GM21717 (cell line): ENCODE results near the gene KLK11.

Experiments
- ATAC-seq: cut with Tn5 transposase; IDR thresholded peaks from one replicate; pipeline ENCODE4 v1.9.1; 2021; ENCODE audit warnings: mild to moderate bottlenecking, moderate library complexity; ENCODE audit not compliant: unreplicated experiment

The KLK11 gene

DNA sequence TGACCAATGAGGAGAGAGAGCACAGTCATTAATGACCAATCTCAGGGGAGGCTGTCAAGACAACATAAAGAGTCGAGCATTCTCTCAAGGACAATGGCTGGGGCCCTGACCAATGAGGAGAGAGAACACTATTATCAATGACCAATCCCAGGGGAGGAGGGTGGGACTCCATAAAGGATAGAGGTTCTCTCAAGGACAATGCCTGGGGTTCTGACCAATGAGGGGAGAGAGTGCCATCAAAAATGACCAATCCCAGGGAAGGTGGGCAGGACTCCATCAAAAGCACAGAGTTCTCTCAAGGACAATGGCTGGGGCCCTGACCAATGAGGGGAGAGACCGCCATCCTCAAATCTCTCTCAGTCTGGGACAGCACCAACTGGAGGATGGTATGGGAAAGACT, 3.3 kb upstream of the KLK11 start:
- ATAC-seq: no peak

DNA sequence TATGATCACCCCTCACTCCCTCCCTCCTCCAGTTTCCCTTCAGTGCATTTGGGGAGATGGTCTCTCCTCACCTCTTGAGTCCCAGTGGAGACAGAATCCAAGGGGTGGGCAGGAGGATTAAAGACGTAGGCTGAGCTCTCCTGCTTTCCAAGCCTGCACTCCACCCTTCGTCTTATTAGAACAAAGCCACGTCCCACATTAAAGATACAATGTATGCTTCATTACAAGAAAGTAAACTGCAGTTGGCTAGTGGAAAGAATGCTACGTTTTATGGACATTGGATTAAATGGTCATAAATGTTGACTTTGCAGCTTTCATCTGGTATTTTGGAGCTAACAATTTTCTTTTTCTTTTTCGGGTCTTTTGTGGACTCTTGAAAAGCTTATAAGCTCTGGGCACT, 1.5 kb upstream of the KLK11 start:
- ATAC-seq: no peak

DNA sequence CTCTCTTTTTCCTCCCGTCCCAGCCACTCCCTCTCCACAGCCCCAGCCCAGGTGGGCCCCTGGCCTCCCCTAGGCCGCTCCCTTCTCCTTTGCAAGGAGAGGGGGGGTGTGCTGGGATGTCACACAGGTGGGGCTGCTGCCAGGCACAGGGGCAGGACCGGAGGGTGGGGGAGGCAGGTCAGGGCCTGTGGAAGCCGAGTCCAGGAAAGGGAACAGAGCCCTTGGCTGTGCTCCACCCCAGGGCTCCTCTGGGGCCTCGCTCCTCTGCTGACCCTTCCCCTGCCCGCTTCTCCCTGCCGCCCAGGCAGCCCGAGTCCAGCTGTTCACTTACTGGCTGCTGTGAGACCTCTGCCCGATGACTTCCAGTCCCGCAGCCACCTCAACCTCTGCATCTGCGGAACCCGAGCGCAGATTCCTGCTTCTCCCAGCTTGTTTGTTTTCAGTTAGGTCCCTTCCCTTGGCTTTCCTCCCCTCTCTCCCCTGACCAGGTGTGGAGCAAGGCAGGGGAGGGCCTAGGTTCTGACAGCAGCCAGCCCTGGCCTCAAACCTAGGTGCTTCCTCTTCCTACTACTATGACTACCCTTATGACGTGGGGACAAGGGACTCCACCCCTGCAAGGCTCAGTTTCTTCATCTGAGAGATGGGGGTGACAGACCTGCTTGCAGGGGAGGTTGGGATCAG, 850 bp upstream of the KLK11 start:
- no peak for ATAC-seq

DNA sequence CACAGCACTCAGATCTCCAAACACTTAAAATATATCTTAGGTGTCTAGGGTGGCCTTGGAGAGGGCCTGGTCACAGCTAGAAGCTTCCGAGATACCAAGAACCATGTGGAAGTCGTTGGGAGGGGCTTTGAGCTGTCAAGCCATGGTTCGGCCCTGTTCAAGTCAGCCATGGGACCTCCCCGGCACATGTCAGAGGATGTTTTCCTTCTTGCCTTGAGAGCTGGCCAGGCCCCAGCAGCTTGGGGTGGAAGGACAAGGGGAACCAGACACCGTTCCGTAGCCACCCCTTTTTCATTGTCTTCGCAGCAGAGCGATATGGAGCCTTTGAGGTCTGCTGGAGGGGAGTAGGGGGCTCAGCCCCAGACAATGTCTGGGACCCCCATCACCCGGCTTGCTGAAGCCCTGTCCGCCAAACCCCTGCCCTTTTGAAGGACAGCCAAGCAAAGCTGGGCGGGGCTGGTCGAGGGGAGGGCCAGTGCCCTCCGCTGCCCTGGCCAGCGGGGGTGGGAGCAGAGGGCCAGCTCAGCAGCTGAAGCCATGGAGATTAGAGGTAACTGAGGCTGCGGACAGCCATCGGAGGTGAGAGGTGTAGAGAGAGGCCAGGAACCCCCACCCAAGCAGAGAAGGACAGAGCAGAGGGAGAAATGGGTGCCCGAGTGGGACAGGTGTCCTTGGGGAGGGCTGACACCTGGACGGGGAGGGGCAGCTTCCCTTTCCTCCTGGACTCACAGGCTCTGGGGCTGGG, 435 bp downstream of the KLK11 start:
- ATAC-seq: no peak

DNA sequence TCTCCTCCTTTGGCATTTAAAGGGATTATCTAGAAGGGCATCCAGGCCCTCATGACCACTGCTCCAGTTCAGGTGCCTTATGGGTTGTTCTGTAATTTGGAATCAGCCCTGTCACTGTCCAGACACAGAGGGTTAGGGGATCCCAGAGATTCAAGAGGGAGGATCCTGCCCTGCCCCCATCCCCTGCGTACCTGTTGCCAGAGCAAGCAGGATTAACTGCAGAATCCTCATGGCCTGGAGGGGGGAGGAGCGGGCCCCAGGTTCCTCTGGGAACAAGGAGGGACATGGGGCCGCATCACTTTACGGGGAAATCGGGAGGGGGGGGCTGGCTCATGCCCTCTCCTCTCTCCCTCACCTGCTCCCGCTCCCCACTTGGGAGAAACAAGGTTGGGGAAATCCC, 1.0 kb downstream of the KLK11 start:
- no peak for ATAC-seq

DNA sequence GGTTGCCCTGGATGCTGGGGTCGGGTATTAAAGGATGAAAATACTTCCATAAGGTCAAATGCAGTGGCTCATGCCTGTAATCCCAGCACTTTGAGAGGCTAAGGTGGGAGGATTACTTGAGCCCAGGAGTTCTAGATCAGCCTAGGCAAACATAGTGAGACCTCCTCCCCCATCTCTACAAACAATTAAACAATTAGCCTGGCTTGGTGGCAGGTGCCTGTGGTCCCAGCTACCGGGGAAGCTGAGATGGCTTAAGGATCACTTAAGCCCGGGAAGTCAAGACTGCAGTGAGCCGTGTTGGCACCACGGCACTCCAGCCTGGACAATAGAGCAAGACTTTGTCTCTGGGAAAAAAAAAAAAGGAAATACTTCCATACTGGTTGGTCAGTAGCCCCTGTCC, 1.5 kb downstream of the KLK11 start:
- ATAC-seq: no peak

DNA sequence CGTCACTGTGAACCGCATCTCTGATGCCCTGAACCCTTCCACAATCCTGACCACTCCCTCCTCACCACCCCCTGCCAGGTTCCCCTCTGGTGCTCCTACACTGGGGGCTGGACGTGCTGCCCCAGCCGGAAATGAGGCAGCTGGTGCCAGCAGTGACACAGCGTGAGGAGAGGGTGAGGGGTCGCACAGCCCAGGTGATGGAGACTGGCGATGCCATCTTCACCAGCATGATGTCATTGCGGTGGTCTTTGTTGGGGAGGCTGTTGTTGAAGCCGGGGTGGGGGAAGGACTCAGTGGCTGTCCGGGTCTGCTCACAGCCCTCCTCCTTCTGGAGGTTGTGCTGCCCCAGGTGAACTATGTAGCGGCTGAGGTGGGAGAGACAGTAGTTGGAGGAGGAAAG, 2.5 kb downstream of the KLK11 start:
- ATAC-seq: no peak

DNA sequence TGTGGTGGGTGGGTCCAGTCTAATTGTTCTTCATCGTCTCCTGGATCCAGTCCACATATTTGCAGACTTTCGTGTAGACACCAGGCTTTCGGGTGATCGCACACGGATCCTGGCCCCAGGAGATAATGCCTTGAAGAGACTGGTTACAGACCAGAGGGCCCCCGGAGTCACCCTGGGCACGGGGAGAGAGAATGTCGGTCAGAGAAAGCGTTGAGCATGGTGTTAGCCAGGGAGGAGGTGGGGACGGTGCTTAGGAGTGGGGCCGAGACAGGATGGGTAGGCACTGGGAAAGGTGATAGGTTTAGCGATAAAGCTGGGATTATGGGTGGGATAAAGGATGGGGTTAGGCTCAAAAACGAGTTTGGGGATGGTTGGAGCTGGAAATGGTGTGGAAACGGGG, 3.9 kb downstream of the KLK11 start:
- no peak for ATAC-seq

DNA sequence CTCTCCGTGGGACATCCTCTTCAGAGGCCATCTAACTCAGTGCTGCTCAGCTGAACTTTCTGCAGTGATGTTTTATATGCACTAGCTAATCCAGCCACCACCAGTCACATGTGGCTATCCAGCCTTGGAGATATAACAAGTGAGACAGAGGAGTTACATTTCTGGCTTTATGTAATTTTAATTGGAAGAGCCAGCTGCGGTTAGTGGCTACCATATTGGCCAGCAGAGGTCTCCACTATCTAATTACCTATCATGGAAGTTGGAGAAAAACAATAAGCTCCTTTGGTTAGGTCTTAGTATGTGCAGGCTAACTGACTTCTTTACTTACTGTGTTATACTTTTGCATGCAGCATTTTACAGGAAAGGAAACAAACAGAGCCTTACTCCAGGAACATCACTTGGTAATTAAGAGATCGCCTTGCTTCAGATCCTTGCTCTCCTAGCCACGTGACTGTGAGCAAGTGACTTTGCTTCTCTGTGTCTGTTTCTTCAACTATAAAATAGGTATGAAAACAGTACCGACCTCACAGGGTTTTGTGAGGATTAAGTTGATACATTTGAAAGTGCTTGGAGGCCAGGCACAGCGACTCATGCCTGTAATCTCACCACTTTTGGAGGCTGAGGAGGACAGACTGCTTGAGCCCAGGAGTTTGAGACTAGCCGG, 5.3 kb downstream of the KLK11 start:
- ATAC-seq: no peak

DNA sequence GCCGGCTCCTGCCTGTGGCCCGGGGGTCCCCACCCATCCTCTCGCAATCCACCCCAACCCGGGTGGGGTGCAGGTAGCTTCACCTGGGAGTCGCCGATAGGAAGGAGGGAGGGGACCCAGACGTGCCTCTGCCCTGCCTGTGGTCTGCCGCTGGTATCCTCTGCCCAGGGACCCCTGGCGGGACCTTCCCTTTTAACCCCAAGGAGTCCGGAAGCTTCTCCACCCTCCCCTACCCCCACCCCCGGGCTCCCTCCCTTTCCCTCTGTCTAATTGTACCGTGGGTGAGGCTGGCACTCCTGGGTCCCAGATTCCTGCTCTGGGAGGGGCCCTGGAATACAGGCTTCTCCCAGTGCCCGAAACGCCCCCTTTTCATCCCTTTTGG, 6.9 kb downstream of the KLK11 start, which contains the start of gene KLK10:
Gene KLK10 (minus strand): TSS at position 166 of the 382 bp plus-strand sequence. CDS start 579 bp downstream, outside the sequence.
- ATAC-seq: no peak

DNA sequence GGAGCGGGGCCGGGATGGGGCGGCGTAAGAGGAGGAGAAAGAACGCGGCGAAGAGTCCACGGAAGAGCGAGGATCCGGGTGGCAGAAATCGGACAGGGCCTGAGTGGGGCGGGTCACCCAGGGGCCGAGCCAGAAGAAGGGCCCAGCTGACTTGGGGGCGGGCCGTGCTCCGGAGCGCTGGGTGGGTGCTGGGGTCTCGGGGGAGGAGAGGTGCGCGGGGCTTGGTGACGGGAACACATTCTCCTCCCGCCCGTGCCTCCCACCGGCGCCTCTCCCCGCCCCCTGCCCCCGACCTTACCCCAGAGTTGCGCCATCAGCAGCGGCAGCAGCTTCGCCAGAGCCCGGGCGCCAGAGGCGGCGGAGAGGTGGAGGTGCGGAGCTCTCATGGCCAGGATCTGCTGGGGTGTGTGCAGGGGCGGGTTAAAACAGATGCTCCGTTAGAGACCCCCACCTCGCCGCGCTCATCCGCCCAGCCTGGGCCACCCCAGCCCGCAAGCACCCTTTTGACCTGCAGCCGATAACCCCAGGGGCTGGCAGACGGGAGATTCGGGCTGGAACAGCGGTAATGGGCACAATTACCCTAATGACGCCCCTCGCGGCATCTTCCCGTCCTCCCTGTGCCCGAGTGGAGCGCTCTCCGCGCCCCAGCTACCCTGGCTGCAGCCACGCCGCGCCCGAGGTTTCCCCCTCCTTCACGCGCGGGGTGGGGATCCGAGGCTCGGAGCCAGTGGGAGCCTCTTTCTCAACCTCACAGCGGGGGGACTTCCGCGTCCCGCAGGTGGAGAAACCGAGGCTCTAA, 7.5 kb downstream of the KLK11 start:
- ATAC-seq: no peak

DNA sequence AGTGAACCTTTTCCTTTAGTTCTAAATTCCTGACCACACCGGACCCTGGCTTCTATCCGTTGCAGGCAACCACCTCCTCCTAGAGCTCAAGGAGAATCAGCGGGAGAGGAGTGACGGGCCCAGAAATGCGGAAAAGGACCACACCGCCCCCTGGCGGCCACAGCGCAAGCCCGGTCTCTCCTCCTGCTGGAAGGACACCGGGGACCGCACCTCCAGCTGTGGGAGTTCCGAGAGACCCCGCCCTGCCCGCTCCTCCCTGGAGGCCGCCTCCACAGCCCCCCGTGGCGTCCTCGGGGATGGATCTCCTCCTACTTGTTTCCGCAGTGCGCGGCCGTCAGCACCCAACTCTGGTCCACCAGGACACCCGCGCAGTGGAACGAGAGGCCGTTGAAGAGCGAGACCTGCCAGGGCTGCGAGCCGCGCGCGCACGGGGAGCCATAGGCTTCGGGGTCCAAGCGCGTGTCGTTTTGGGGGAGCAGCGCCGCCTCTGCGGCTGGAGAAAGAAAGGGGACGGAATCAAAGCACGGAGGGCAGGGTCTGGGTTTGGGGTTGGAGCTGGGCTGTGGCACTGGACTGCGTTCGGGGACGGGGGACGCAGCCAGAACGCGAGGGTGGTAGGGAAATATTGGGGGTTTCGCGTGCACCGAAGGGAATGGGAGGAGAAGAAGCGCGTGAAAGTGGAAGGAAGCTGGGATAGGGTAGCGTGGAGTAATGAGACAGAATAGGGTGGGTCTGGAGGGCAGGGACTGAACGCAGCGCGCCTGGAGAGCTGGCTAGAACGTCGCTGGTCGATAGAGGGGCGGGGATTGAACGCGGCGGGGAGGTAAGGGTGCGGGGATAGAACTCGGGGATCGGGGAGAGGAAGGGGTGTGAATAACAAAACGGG, 9.4 kb downstream of the KLK11 start:
- no peak for ATAC-seq

DNA sequence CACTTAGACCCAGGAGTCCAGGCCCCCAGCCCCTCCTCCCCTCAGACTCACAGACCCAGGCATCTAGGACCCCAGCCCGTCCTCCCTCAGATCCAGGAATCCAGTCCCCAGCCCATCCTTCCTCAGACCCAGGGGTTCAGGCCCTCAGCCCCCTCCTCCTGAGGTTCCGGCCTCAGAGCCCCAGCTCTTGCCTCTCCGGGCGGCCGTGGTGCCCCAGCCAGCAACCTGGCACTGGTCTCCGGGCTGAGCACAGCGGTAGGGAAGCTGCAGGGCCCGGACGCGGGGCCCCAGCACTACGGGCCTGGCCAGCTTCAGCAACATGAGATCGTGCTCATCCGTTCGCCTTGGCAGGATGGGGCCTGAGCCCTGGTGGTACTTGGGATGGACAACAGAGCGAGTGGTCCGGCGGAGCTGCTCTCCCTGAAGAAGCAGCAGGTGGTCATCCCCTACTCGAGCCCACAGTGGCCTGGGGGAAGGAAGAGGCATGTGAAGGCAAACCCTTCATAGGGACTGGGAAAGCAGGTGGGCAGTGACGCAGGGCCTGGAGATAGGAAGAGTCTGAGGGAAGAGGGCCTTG, 10.6 kb downstream of the KLK11 start:
- no peak for ATAC-seq

DNA sequence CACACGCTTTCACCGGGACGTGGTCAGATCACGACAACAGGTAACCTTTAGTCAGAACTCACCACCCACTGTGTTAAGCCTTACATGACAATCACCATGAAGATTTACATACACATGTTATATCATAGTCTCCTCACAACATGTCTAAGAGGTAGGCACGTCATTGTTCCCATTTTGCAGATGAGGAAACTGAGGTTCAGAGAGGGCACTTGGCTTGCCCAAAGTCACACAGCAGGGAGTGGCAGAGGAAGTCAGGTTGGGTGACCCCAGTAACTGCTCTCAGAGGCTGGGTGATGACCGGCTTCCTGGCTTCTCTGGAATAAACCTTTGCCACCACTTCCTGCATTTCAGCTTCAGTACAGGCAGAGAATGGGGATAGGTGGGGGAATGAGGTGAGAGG, 12.2 kb downstream of the KLK11 start:
- ATAC-seq: no peak

DNA sequence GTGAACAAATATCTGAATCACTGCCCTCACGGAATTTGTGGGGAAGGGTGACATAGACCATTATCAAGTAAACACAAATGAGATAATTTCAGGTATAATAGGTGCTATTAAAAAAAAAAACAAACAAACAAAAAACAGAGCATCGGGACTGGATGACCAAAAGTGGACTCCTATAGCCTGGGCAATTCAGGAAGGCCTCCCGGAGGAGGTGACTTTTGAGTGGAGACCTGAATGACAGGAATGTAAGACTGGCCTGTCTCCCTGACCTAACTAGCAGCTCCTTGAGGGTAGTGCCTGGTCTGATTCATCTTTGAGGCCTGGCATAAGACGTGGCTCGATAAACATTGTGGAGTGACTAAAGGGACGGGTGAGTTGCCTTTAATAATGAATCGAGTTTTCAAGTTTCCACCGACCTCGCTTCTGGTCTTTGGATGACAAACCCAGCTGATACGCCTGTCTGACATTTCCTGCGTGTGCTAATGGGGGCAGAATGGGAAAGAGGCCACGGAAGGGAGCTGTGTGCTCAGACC, 13.7 kb downstream of the KLK11 start:
- no peak for ATAC-seq

DNA sequence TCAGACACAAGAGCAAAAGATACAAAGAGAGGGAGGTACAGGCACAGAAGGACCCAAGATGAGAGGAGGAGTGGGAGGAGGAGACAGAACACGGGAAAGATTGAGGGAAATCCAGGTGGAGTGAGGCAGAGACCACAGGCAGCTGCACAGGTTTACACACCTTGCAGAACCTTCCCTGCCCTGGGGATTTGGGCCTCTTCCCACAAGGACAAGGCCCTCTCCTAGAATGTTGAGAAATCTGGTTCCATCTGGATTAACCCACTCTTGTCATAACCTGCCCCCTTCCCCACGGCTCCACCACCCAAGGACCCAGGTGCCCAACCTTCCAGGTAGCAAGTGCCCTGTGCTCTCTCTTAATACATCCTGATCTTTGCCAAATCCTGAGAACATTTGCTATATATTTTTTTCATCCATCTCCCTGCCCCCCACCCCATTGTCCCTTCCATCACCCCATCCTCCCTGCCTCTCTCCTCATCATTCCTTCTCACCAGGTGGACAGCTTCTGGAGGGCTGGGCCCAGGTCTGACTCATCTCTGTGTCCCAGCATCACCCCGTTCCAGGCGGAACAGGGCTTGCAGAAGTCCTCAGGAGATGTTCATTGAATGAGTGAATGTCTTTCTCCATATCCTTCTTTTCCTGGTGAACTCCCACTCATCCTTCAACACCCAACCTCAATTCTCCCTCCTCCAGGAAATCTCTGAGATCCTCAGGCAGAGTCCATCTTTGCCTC, 16.2 kb downstream of the KLK11 start:
- no peak for ATAC-seq

DNA sequence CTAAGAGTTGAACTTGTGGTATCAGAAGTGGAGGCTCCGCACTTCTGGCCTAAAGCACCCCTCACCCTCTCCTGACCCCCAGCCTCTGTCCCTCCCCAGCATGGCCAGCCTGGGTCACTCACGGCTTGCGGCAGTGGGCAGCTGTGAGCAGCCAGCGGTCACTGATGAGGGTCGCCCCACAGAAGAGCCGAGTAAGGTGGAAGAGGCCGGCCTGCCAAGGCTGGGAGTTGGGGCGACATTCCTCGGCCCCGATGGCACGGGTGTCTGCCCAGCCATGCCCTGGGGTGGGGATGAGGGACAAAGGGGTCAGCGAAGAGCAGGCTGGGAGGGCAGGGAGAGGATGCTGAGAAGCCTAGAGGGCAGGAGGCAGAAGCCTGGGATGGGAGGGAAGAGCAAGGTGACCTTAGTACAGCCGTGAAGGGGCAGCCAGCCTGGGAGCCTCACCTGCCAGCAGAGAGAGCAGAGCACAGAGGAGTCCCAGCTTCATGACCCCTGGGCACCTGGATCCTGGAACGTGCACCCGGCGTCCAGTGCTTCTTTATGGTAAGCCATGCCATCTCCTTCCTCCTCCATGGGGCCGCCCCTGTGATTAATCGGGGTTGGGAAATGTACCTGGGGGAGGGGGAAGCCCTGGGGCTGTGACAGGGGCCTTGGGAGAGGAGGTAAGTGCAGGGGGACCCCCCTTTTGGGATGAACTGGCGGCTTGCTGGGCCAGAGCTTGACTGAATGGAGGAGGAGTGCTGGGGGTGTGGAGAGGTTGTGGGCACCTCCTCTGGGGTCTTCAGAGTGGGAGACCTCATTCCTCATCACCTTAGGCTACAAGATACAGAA, 17.1 kb downstream of the KLK11 start:
- no peak for ATAC-seq

DNA sequence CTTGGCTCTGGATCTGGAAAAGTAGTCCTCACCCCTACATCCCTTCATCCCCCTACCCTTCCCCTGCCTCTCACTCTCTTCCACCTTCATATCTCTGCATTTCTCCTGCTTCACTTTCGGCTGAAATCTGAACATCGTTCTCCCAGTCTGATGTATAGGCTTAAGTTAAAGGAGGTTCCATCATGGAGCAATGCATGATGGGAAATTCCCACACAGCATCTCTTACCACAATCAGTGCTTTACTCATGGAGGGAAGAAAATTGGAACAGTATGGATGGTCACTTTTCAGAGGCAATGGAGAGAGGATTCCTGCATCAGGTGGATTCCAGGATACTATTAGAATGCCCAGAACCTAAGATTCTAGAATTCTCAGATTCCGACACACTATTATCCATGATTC, 18.9 kb downstream of the KLK11 start:
- ATAC-seq: no peak
